CD4-positive, alpha-beta T cell treated with Interleukin-10 for 1 hour (primary cell): ENCODE data around the gene TMEM61.

Source experiments
- DNase-seq: peaks from one replicate; pipeline ENCODE4 v3.0.0-alpha.2; 2020

Gene TMEM61

DNA sequence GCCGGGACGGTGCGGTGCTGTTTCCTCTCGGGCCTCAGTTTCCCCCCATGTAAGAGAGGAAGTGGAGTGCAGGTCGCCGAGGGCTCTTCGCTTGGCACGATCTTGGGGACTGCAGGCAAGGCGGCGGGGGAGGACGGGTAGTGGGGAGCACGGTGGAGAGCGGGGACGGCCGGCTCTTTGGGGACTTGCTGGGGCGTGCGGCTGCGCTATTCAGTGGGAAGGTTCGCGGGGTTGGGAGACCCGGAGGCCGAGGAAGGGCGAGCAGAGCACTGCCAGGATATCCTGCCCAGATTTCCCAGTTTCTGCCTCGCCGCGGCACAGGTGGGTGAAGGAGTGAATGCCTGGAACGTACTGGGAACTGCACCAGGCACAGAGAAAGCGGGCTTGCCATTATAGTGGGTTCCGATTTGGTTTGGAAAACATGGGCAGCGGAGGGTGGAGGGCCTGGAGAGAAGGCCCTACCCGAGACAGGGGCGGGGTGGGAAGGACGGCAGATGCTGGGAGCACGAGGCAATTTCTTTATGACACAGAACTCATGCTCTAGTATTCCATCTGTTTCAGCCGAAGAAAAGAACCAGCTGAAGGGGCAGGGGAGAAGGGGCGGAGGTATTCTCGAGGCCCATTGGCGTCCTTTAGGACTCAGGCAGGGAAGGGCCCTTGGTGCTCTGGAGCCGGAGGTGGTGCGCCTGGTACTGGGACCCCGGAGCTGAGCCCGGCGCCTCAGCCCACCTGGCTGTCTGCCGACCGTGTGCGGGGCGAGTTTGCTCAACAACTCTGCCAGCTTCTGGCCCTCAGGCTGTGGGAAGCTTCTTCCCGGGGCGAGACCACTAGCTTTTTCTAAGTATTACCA is 59.9 kb downstream of the TMEM61 start:
- DNase-seq, result no peak

DNA sequence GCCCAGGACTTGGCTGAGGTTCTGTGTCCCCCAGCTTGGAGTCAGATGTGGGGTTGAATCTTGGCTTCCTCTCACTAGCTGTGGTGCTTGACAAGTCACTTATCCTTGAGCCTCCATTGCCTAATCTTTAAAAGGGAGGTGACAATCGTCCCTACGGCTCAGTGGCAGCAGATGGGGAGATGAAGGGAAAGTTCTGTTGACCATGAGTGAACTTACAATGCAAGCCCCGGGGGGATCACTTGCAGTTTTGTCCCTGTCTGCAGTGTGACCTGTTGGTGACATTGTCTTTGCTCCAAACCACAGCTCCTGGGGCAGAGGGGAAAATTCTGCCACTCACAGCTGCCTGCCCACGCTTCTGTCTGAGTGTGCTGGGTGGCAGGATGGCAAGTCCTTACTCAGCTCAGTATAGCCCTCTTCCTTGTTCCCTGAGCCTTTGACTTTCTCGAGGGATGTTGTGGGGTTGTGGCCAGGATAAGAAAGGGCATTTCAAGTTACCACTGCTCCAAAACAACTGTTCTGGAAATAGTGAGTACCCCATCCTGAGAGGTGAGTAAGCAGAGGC is 60.6 kb downstream of the TMEM61 start:
- no peak for DNase-seq

DNA sequence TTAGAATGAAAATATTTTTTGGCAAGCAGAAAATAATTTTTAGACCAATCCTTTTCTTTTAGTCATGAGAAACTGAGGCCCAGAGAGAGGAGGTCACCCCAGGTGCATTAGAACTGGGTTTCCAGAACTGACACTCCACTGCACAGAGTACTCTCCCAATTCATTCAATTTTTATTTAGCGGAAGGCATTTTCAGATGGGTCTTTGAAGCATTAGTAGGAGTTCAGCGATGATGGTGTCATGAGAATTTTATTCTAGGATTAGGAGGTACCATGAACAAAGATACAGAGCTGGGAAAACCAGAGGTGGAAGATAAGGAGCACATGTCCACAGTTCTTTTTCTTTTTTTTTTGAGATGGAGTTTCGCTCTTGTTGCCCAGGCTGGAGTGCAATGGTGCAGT is 61.2 kb downstream of the TMEM61 start:
- no peak for DNase-seq
